ENCODE results near the gene S1PR2. TPM values are rescaled to one million over a fixed set of nuclear protein-coding genes. Genes with fewer than 3 reads are reported as not detected.

Gene S1PR2
- total RNA-seq, 2 donors from 2014 or later: 4.5 to 8.5 TPM

GRCh38 chr19:10191347-10191746 lies 39.8 kb downstream of the S1PR2 start:
- intact Hi-C loops (cut with DNase I): no loop called here
- H3K36me3 ChIP-seq: no peaks in the 10 kb centered on the region
- no peak overlapping the region for H3K4me3 ChIP-seq
- no peaks in the 10 kb centered on the region for H3K27me3 ChIP-seq (replicated peaks; ENCODE audit: insufficient read depth)
- peaks cover 5% of the 10 kb centered on the region for H3K4me1 ChIP-seq (replicated peaks)
- 76% methylated on average over 2 of the region's 2 CpGs for WGBS
- no peak overlapping the region for H3K27ac ChIP-seq
- no peaks in the 10 kb centered on the region for H3K9me3 ChIP-seq
- TF ChIP-seq POLR2AphosphoS5 (IDR thresholded peaks at IDR 0.05) (no peak), POLR2A (IDR thresholded peaks at IDR 0.05) (no peak), CTCF (IDR thresholded peaks at IDR 0.05) (no peak)
- no peak for DNase-seq (ENCODE audit: low spot score)

GRCh38 chr19:10190026-10190425 lies 41.1 kb downstream of the S1PR2 start:
- H3K36me3 ChIP-seq: no peaks in the 10 kb centered on the region
- 95% methylated on average over 5 of the region's 5 CpGs for WGBS
- H3K4me1 ChIP-seq (replicated peaks): peaks cover 5% of the 10 kb centered on the region
- H3K9me3 ChIP-seq: no peaks in the 10 kb centered on the region
- H3K4me3 ChIP-seq: no peak overlapping the region
- no peak overlapping the region for H3K27ac ChIP-seq
- TF ChIP-seq POLR2A (IDR thresholded peaks at IDR 0.05): no peak
- TF ChIP-seq POLR2AphosphoS5 (IDR thresholded peaks at IDR 0.05): no peak
- TF ChIP-seq CTCF (IDR thresholded peaks at IDR 0.05): no peak
- H3K27me3 ChIP-seq (replicated peaks; ENCODE audit: insufficient read depth): no peaks in the 10 kb centered on the region
- DNase-seq (ENCODE audit: low spot score): no peak
- intact Hi-C loops (cut with DNase I): no loop called here

- no peak overlapping the region for H3K4me3 ChIP-seq
- no peak overlapping the region for H3K27ac ChIP-seq
- no peaks in the 10 kb centered on the region for H3K27me3 ChIP-seq (replicated peaks; ENCODE audit: insufficient read depth)
- H3K4me1 ChIP-seq (replicated peaks): peaks cover 5% of the 10 kb centered on the region
- DNase-seq (ENCODE audit: low spot score): no peak
- WGBS: 90% methylated on average over 5 of the region's 5 CpGs
- H3K36me3 ChIP-seq: no peaks in the 10 kb centered on the region
- intact Hi-C loops (cut with DNase I): no loop called here
- no peak for TF ChIP-seq POLR2AphosphoS5 (IDR thresholded peaks at IDR 0.05)
- TF ChIP-seq POLR2A (IDR thresholded peaks at IDR 0.05): no peak
- no peak for TF ChIP-seq CTCF (IDR thresholded peaks at IDR 0.05)
- H3K9me3 ChIP-seq: no peaks in the 10 kb centered on the region
Measured at GRCh38 chr19:10189616-10190015, 41.5 kb downstream of the S1PR2 start.

GRCh38 chr19:10187315-10187714 lies 43.8 kb downstream of the S1PR2 start:
- Histone ChIP-seq H3K4me1 (replicated peaks) (no peaks in the 10 kb centered on the region), H3K27ac (no peak overlapping the region), H3K36me3 (no peaks in the 10 kb centered on the region), H3K9me3 (no peaks in the 10 kb centered on the region), H3K4me3 (no peak overlapping the region), H3K27me3 (replicated peaks; ENCODE audit: insufficient read depth) (no peaks in the 10 kb centered on the region)
- intact Hi-C loops (cut with DNase I): no loop called here
- no peak for DNase-seq (ENCODE audit: low spot score)
- TF ChIP-seq POLR2A (IDR thresholded peaks at IDR 0.05): no peak
- no peak for TF ChIP-seq POLR2AphosphoS5 (IDR thresholded peaks at IDR 0.05)
- no peak for TF ChIP-seq CTCF (IDR thresholded peaks at IDR 0.05)
- WGBS: 85% methylated on average over 11 of the region's 11 CpGs

GRCh38 chr19:10184636-10185035 lies 46.5 kb downstream of the S1PR2 start:
- H3K27ac ChIP-seq: peak overlapping the region in 1 of 2 donors; percentile 10
- 70% methylated on average over 5 of the region's 5 CpGs for WGBS
- no peaks in the 10 kb centered on the region for H3K9me3 ChIP-seq
- H3K27me3 ChIP-seq (replicated peaks; ENCODE audit: insufficient read depth): no peaks in the 10 kb centered on the region
- H3K36me3 ChIP-seq: no peaks in the 10 kb centered on the region
- no peaks in the 10 kb centered on the region for H3K4me1 ChIP-seq (replicated peaks)
- H3K4me3 ChIP-seq: no peak overlapping the region
- intact Hi-C loops (cut with DNase I): no loop called here
- no peak for TF ChIP-seq CTCF (IDR thresholded peaks at IDR 0.05)
- TF ChIP-seq POLR2AphosphoS5 (IDR thresholded peaks at IDR 0.05): peak; percentile 46
- TF ChIP-seq POLR2A (IDR thresholded peaks at IDR 0.05): no peak
- DNase-seq (ENCODE audit: low spot score): peak; percentile 21
